Lower lobe of right lung (tissue), 2 donors: ENCODE results near the gene SLC1A5. TPM values are rescaled to one million over a fixed set of nuclear protein-coding genes. Genes with fewer than 3 reads are reported as not detected.

Source experiments
- ATAC-seq, 2 donors: fragments of 200-7000 bp; cut with Tn5 transposase; one replicate each; pipeline ENCODE4 v1.9.1; 2020 to 2022; ENCODE audit warnings: mild to moderate bottlenecking in 2 of 2, moderate library complexity in 2 of 2
- DNase-seq: peaks from one replicate; pipeline ENCODE4 v3.0.0-alpha.2; 2020
- H3K27ac ChIP-seq: fragments of 200-600 bp; one replicate; pipeline ENCODE4 v1.8.0; 2022
- H3K27me3 ChIP-seq: fragments of 200-600 bp; one replicate; pipeline ENCODE4 v1.8.0; 2022; ENCODE audit warnings: low read depth
- H3K36me3 ChIP-seq: fragments of 200-600 bp; one replicate; pipeline ENCODE4 v1.8.0; 2022; ENCODE audit warnings: mild to moderate bottlenecking
- H3K4me1 ChIP-seq: fragments of 200-600 bp; one replicate; pipeline ENCODE4 v1.8.0; 2022
- H3K4me3 ChIP-seq: fragments of 200-600 bp; one replicate; pipeline ENCODE4 v1.8.0; 2022; ENCODE audit warnings: mild to moderate bottlenecking
- H3K9me3 ChIP-seq: fragments of 200-600 bp; one replicate; pipeline ENCODE4 v1.8.0; 2022
- CTCF ChIP-seq: fragments of 200-600 bp; IDR thresholded peaks from one replicate; pipeline ENCODE4 v1.8.0; 2022; ENCODE audit warnings: antibody characterized with exemption, mild to moderate bottlenecking
- intact Hi-C: fragments of 100-400 bp; cut with DNase I; formaldehyde crosslinking; loops from one replicate; pipeline ENCODE4 v1.11.0; 2022
- total RNA-seq: library from RNA; stranded (reverse); fragmentation: NEBNext Ultra II Directional; extraction: Animal tissue kit (Norgen Biotek cat#: 25700); gene quantifications from one replicate; pipeline ENCODE4 v1.2.1, GENCODE V29; 2021
- donor health status: DM: no; HTN: yes; CAD: no; lungs with severe emphysema.

Gene SLC1A5
- total RNA-seq, 1 donor from 2014 or later = 120 TPM

- peak within 1 kb of the TSS; percentile 96 for H3K4me3 ChIP-seq
- DNase-seq = no peak
- peak; percentile 80 to 86 for ATAC-seq
- intact Hi-C loops = no loop called here
- H3K4me1 ChIP-seq = peaks cover 41% of the 10 kb centered on the region
- peaks cover 14% of the 10 kb centered on the region for H3K36me3 ChIP-seq
- no peaks in the 10 kb centered on the region for H3K9me3 ChIP-seq
- H3K27ac ChIP-seq = peak within 1 kb of the TSS; percentile 88
- no peak for TF ChIP-seq CTCF
- no peaks in the 10 kb centered on the region for H3K27me3 ChIP-seq
Measured at GRCh38 chr19:46746281-46747057, 41.9 kb downstream of the SLC1A5 start, which contains the start of gene STRN4. TSS of gene STRN4 (minus strand) at chr19:46746450. CDS start at chr19:46746430, 20 bp downstream.

- DNase-seq = no peak
- Histone ChIP-seq H3K27ac (peak within 1 kb of the TSS; percentile 88), H3K9me3 (no peaks in the 10 kb centered on the region), H3K4me3 (peak within 1 kb of the TSS; percentile 96), H3K27me3 (no peaks in the 10 kb centered on the region), H3K36me3 (peaks cover 18% of the 10 kb centered on the region), H3K4me1 (peaks cover 44% of the 10 kb centered on the region)
- intact Hi-C loops = no loop called here
- no peak for TF ChIP-seq CTCF
- ATAC-seq = peak; percentile 59 to 72
Measured at GRCh38 chr19:46745521-46746280, 42.7 kb downstream of the SLC1A5 start, which contains the start of gene FKRP. TSS of gene FKRP (plus strand) at chr19:46746057. CDS start at chr19:46755451, 9,394 bp downstream.

- Histone ChIP-seq H3K4me3 (peak overlapping the region; percentile 96), H3K9me3 (no peaks in the 10 kb centered on the region), H3K27me3 (no peaks in the 10 kb centered on the region), H3K4me1 (peaks cover 48% of the 10 kb centered on the region), H3K27ac (peak overlapping the region; percentile 88), H3K36me3 (peaks cover 16% of the 10 kb centered on the region)
- no peak for TF ChIP-seq CTCF
- peak; percentile 4 to 31 for ATAC-seq
- DNase-seq = no peak
- intact Hi-C loops = no loop called here
Measured at GRCh38 chr19:46745030-46745429, 43.4 kb downstream of the SLC1A5 start.

DNA sequence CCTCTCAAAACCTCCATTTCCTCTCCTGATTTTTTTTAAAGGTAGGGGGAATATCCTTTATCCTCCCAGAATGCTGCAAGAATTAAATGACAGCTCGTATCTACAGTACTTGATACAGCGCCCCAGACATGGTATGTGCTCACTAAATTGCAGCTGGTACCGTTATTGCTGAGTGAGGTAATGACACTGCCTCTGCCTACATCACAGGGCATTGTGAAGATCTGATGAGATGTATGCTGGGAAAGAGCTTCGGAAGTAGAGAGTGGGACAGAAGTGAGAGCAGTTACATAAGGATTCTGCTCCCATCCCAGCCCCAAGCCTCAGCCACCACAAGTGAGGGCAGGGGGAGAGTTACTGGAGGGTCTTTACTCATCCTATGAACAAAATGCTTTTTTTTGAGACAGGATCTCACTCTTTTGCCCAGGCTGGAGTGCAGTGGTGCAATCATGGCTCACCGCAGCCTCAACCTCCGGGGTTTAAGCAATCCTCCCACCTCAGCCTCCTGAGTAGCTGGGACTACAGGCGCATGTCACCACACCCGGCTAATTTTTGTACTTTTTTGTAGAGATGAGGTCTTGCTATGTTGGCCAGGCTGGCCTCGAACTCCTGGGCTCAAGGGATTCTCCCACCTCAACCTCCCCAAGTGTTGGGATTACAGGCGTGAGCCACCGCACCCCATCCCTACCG lies 44.2 kb downstream of the SLC1A5 start:
- no peak overlapping the region for H3K27ac ChIP-seq
- H3K4me3 ChIP-seq = peak overlapping the region; percentile 96
- intact Hi-C loops = no loop called here

More for the DNA sequence above, 44.2 kb downstream of the SLC1A5 start:
- ATAC-seq (no peak), DNase-seq (no peak)
- H3K36me3 ChIP-seq = peaks cover 17% of the 10 kb centered on the region
- H3K9me3 ChIP-seq = no peaks in the 10 kb centered on the region
- no peak for TF ChIP-seq CTCF
- H3K27me3 ChIP-seq = no peaks in the 10 kb centered on the region
- H3K4me1 ChIP-seq = peaks cover 55% of the 10 kb centered on the region
